Parathyroid adenoma (tissue), 2 donors: Measurements from ENCODE around the gene KCTD1.

Experiments
- H2AFZ ChIP-seq: fragments of 300-600 bp; sonication (generic); one replicate; pipeline ENCODE4 v1.7.0; 2017; ENCODE audit warnings: antibody characterized with exemption, mild to moderate bottlenecking
- H3K27ac ChIP-seq: fragments of 300-600 bp; sonication (generic); one replicate; pipeline ENCODE4 v1.7.0; 2017
- H3K27me3 ChIP-seq: fragments of 300-600 bp; sonication (generic); one replicate; pipeline ENCODE4 v1.7.0; 2017; ENCODE audit warnings: low read length; ENCODE audit not compliant: control insufficient read depth, insufficient read depth
- H3K36me3 ChIP-seq: fragments of 300-600 bp; sonication (generic); one replicate; pipeline ENCODE4 v1.7.0; 2017; ENCODE audit warnings: low read length; ENCODE audit not compliant: control insufficient read depth, insufficient read depth
- H3K4me1 ChIP-seq: fragments of 300-600 bp; sonication (generic); one replicate; pipeline ENCODE4 v1.7.0; 2017; ENCODE audit warnings: control low read depth
- H3K4me2 ChIP-seq: fragments of 300-600 bp; sonication (generic); one replicate; pipeline ENCODE4 v1.7.0; 2017; ENCODE audit warnings: low read length
- H3K4me3 ChIP-seq: fragments of 300-600 bp; sonication (generic); one replicate; pipeline ENCODE4 v1.7.0; 2017; ENCODE audit warnings: low read depth, low read length
- H3K79me2 ChIP-seq: fragments of 300-600 bp; sonication (generic); one replicate; pipeline ENCODE4 v1.7.0; 2017; ENCODE audit warnings: control low read depth
- H3K9ac ChIP-seq: fragments of 300-600 bp; sonication (generic); one replicate; pipeline ENCODE4 v1.7.0; 2017; ENCODE audit warnings: mild to moderate bottlenecking
- H3K9me3 ChIP-seq: fragments of 300-600 bp; sonication (generic); one replicate; pipeline ENCODE4 v1.7.0; 2017; ENCODE audit warnings: low read length; ENCODE audit not compliant: control insufficient read depth
- TF ChIP-seq, protein P1 (sequence below): fragments of 300-600 bp; sonication (generic); IDR thresholded peaks from one replicate; pipeline ENCODE4 v1.7.0; 2017; ENCODE audit warnings: antibody characterized with exemption, mild to moderate bottlenecking
- donor health status: primary hyperparathyroidism.

Gene KCTD1

DNA sequence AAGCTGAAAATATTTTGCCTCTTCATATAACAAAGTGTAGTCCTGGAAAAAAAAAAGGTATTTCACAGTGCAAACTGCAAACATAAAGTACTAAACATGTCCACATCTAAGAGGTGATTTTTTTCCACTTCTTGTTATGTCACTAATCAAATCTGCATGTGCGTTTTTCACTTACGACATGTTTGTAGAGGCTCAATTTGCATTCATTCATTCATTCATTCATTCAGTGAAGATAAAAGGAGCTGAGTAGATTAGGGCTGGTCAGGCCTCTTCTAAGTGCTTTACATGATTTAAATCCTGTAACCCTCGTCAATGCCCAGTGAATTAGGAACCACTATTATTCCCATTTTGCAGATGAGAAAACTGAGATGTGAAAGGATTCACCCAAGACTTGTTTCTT is 88.5 kb downstream of the KCTD1 start:
- H2AFZ ChIP-seq = no peak overlapping the region
- H3K36me3 ChIP-seq = no peaks in the 10 kb centered on the region
- H3K4me3 ChIP-seq = no peak overlapping the region
- peaks cover 2% of the 10 kb centered on the region for H3K4me1 ChIP-seq
- no peaks in the 10 kb centered on the region for H3K27me3 ChIP-seq
- H3K9ac ChIP-seq = no peak overlapping the region
- H3K79me2 ChIP-seq = no peaks in the 10 kb centered on the region
- no peak overlapping the region for H3K27ac ChIP-seq
- H3K4me2 ChIP-seq = no peak overlapping the region
- TF ChIP-seq, protein P1, sequence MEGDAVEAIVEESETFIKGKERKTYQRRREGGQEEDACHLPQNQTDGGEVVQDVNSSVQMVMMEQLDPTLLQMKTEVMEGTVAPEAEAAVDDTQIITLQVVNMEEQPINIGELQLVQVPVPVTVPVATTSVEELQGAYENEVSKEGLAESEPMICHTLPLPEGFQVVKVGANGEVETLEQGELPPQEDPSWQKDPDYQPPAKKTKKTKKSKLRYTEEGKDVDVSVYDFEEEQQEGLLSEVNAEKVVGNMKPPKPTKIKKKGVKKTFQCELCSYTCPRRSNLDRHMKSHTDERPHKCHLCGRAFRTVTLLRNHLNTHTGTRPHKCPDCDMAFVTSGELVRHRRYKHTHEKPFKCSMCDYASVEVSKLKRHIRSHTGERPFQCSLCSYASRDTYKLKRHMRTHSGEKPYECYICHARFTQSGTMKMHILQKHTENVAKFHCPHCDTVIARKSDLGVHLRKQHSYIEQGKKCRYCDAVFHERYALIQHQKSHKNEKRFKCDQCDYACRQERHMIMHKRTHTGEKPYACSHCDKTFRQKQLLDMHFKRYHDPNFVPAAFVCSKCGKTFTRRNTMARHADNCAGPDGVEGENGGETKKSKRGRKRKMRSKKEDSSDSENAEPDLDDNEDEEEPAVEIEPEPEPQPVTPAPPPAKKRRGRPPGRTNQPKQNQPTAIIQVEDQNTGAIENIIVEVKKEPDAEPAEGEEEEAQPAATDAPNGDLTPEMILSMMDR = no peak
- no peaks in the 10 kb centered on the region for H3K9me3 ChIP-seq

DNA sequence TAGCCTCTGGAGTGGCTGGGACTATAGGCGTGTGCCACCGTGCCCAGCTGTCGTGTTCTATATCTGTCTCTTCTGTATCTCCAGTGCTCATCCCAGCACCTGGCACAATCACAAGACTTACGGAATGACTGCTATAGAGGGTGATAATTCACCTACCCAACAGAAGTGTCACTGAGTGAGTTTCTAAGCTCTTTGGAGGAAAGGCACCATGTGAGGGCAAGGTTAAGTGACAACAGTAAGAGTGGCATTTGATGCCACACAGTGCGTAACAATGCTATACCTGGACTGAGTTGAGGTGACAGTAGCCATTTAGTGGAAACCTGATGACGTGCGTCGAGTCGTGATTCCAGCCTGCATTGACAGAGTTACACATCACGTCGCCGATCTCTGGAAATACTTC is 89.0 kb downstream of the KCTD1 start:
- TF ChIP-seq, protein P1 = no peak
- Histone ChIP-seq H3K4me3 (no peak overlapping the region), H3K9ac (no peak overlapping the region), H3K36me3 (no peaks in the 10 kb centered on the region), H3K27ac (no peak overlapping the region), H3K4me2 (no peak overlapping the region), H2AFZ (no peak overlapping the region), H3K27me3 (no peaks in the 10 kb centered on the region), H3K4me1 (peaks cover 2% of the 10 kb centered on the region), H3K9me3 (no peaks in the 10 kb centered on the region), H3K79me2 (no peaks in the 10 kb centered on the region)

DNA sequence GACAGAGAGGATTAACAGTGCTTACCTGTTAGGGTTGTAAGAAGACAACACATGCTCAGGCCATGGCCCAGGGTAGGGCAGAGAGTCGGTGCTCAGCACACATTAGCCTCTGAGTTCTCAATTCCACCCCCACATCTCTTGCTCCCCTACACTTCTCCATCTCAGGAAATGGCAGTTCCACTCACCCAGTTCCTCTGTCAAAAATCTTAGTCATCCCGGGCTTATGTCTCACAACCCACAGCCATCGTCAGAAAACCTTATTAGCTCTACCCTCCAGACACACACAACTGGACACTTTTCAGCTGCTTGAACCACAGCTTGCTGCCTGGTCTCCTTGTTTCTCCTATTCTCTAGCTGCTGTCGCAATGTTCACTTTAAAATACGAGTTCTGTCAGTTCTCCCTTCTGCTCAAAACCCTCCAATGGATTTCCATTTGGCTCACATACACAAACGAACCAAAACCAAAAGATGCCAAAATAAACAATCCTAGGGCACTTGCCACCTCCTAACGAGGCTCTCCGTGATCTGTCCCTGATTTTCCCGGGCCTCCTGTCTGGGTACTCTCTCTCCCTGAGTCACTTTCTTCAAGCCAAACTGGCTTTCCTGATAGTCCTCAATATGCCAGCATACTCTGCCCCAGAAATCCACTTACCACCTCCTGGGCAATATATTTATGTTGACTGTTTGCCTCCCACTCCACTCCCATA is 89.7 kb downstream of the KCTD1 start:
- H3K9me3 ChIP-seq = no peaks in the 10 kb centered on the region
- TF ChIP-seq, protein P1 = no peak
- H3K4me2 ChIP-seq = no peak overlapping the region
- H3K4me1 ChIP-seq = peaks cover 2% of the 10 kb centered on the region
- H2AFZ ChIP-seq = no peak overlapping the region
- no peaks in the 10 kb centered on the region for H3K27me3 ChIP-seq
- no peak overlapping the region for H3K27ac ChIP-seq
- no peak overlapping the region for H3K4me3 ChIP-seq
- H3K36me3 ChIP-seq = no peaks in the 10 kb centered on the region
- H3K9ac ChIP-seq = no peak overlapping the region
- no peaks in the 10 kb centered on the region for H3K79me2 ChIP-seq

DNA sequence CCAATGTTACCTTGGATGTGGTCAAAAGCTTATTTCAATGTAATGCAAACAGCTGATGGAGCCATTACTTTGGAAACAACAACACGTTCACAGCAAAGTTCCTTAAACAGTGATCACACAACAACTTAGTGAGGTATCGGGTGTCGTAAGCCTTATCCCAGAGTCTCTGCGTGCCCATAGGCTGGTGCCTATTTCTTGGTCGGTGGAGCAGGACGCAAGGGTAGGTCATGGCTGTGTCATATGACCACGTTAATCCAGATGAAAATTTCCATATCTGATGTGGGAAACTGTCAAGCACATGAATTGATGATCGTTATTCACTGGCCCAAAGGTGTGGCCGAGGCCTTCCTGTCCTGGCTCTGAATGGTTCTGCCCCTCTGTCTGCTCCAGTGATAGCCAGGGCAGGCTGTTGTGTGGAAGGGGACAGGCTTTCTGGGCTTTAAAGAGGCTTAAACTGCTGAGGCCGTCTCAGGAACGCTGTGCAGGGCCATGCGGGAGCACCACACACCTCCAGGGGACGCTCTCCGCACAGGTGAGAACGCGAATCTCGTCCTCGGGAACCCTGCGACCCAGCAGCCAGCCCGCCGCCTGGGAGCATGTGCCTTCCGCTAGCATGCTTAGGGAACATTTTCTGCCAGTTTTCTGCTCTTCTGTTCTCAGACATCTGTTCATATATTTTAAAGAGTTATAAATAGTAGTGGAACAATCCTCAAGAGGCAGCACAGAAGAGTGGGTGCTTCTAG is 90.6 kb downstream of the KCTD1 start:
- Histone ChIP-seq H3K4me1 (peaks cover 2% of the 10 kb centered on the region), H3K9me3 (no peaks in the 10 kb centered on the region), H3K27me3 (no peaks in the 10 kb centered on the region), H3K79me2 (no peaks in the 10 kb centered on the region), H3K4me3 (no peak overlapping the region), H3K9ac (no peak overlapping the region), H2AFZ (no peak overlapping the region), H3K36me3 (no peaks in the 10 kb centered on the region), H3K27ac (no peak overlapping the region), H3K4me2 (no peak overlapping the region)
- TF ChIP-seq, protein P1 = no peak
